ENCODE measurements around the gene MINAR2. TPM values are rescaled to one million over a fixed set of nuclear protein-coding genes. Genes with fewer than 3 reads are reported as not detected.

Gene MINAR2
- total and polyA plus RNA-seq, 2 experiments from 2014 or later, result not detected

DNA sequence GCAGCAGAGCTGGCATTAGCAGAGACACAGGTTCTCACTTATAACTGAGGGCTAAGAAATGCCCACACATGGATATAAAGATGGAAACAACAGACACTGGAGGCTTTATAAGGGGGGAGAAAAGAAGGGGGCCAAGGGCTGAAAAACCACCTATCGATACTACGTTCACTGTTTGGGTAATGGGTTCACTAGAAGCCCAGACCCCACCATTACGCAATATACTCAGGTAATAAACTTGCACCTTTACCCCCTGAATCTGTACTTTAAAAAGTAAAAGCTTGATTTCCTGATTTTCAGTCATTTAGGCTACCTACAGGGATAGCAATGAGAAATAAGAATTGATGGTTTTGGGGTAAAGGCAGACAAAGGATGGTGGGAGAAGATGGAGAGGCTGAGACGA, 1.9 kb upstream of the MINAR2 start:
- Mint-ChIP-seq H3K4me3 (no peak overlapping the region), H3K9me3 (no peaks in the 10 kb centered on the region), H3K27ac (no peak overlapping the region), H3K36me3 (ENCODE audit: low read depth) (no peaks in the 10 kb centered on the region), H3K27me3 (ENCODE audit: insufficient read depth, low read depth, poor library complexity) (peaks cover 3% of the 10 kb centered on the region), H3K4me1 (peaks cover 11% of the 10 kb centered on the region)
- Histone ChIP-seq H3K27ac (ENCODE audit: low read depth) (no peak overlapping the region), H3K4me1 (ENCODE audit: insufficient read depth) (0 out of 2 replicates have a peak, but pooled peaks cover 3% of the 10 kb centered on the region), H3K9me2 (ENCODE audit: insufficient read depth) (no peaks in the 10 kb centered on the region; the same call in 1 of the 2 replicates), H3K4me2 (no peak overlapping the region), H3F3A (replicated peaks; ENCODE audit: low read depth) (no peaks in the 10 kb centered on the region), H4K20me1 (replicated peaks; ENCODE audit: insufficient read depth) (no peaks in the 10 kb centered on the region), H3K36me3 (ENCODE audit: insufficient read depth) (no peaks in the 10 kb centered on the region), H3K4me3 (no peak overlapping the region), H2AFZ (no peak overlapping the region), H3K27me3 (ENCODE audit: insufficient read depth) (no peaks in the 10 kb centered on the region), H3K79me2 (replicated peaks; ENCODE audit: insufficient read depth) (no peaks in the 10 kb centered on the region)
- no peak for ATAC-seq
- no peak for DNase-seq (ENCODE audit: low spot score)
- TF ChIP-seq CREB1 (CRISPR knock-in tag; IDR thresholded peaks at IDR 0.05; ENCODE audit: low read depth), result no peak
- no peak for TF ChIP-seq JUNB (IDR thresholded peaks at IDR 0.05; ENCODE audit: unreplicated experiment)
- TF ChIP-seq, protein P1, sequence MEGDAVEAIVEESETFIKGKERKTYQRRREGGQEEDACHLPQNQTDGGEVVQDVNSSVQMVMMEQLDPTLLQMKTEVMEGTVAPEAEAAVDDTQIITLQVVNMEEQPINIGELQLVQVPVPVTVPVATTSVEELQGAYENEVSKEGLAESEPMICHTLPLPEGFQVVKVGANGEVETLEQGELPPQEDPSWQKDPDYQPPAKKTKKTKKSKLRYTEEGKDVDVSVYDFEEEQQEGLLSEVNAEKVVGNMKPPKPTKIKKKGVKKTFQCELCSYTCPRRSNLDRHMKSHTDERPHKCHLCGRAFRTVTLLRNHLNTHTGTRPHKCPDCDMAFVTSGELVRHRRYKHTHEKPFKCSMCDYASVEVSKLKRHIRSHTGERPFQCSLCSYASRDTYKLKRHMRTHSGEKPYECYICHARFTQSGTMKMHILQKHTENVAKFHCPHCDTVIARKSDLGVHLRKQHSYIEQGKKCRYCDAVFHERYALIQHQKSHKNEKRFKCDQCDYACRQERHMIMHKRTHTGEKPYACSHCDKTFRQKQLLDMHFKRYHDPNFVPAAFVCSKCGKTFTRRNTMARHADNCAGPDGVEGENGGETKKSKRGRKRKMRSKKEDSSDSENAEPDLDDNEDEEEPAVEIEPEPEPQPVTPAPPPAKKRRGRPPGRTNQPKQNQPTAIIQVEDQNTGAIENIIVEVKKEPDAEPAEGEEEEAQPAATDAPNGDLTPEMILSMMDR (conservative IDR thresholded peaks at IDR 0.05; ENCODE audit: low read depth in 2 of 2), result no peak
- no peak for TF ChIP-seq NANOG (IDR thresholded peaks at IDR 0.05; ENCODE audit: borderline replicate concordance)
- TF ChIP-seq EZH2phosphoT487 (IDR thresholded peaks at IDR 0.05; ENCODE audit: unreplicated experiment), result no peak
- TF ChIP-seq POLR2AphosphoS5 (IDR thresholded peaks at IDR 0.05; ENCODE audit: low read depth), result no peak
- TF ChIP-seq ZNF114 (CRISPR knock-in tag; IDR thresholded peaks at IDR 0.05), result no peak
- TF ChIP-seq, protein P2, sequence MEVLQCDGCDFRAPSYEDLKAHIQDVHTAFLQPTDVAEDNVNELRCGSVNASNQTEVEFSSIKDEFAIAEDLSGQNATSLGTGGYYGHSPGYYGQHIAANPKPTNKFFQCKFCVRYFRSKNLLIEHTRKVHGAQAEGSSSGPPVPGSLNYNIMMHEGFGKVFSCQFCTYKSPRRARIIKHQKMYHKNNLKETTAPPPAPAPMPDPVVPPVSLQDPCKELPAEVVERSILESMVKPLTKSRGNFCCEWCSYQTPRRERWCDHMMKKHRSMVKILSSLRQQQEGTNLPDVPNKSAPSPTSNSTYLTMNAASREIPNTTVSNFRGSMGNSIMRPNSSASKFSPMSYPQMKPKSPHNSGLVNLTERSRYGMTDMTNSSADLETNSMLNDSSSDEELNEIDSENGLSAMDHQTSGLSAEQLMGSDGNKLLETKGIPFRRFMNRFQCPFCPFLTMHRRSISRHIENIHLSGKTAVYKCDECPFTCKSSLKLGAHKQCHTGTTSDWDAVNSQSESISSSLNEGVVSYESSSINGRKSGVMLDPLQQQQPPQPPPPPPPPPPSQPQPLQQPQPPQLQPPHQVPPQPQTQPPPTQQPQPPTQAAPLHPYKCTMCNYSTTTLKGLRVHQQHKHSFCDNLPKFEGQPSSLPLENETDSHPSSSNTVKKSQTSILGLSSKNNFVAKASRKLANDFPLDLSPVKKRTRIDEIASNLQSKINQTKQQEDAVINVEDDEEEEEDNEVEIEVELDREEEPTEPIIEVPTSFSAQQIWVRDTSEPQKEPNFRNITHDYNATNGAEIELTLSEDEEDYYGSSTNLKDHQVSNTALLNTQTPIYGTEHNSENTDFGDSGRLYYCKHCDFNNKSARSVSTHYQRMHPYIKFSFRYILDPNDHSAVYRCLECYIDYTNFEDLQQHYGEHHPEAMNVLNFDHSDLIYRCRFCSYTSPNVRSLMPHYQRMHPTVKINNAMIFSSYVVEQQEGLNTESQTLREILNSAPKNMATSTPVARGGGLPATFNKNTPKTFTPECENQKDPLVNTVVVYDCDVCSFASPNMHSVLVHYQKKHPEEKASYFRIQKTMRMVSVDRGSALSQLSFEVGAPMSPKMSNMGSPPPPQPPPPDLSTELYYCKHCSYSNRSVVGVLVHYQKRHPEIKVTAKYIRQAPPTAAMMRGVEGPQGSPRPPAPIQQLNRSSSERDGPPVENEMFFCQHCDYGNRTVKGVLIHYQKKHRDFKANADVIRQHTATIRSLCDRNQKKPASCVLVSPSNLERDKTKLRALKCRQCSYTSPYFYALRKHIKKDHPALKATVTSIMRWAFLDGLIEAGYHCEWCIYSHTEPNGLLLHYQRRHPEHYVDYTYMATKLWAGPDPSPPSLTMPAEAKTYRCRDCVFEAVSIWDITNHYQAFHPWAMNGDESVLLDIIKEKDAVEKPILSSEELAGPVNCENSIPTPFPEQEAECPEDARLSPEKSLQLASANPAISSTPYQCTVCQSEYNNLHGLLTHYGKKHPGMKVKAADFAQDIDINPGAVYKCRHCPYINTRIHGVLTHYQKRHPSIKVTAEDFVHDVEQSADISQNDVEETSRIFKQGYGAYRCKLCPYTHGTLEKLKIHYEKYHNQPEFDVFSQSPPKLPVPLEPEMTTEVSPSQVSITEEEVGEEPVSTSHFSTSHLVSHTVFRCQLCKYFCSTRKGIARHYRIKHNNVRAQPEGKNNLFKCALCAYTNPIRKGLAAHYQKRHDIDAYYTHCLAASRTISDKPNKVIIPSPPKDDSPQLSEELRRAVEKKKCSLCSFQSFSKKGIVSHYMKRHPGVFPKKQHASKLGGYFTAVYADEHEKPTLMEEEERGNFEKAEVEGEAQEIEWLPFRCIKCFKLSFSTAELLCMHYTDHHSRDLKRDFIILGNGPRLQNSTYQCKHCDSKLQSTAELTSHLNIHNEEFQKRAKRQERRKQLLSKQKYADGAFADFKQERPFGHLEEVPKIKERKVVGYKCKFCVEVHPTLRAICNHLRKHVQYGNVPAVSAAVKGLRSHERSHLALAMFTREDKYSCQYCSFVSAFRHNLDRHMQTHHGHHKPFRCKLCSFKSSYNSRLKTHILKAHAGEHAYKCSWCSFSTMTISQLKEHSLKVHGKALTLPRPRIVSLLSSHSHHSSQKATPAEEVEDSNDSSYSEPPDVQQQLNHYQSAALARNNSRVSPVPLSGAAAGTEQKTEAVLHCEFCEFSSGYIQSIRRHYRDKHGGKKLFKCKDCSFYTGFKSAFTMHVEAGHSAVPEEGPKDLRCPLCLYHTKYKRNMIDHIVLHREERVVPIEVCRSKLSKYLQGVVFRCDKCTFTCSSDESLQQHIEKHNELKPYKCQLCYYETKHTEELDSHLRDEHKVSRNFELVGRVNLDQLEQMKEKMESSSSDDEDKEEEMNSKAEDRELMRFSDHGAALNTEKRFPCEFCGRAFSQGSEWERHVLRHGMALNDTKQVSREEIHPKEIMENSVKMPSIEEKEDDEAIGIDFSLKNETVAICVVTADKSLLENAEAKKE (CRISPR knock-in tag; IDR thresholded peaks at IDR 0.05), result no peak
- TF ChIP-seq ZNF331 (CRISPR knock-in tag; IDR thresholded peaks at IDR 0.05; ENCODE audit: low read depth), result no peak
- no peak for TF ChIP-seq STAT1 (IDR thresholded peaks at IDR 0.05; ENCODE audit: unreplicated experiment)
- TF ChIP-seq, protein P3, sequence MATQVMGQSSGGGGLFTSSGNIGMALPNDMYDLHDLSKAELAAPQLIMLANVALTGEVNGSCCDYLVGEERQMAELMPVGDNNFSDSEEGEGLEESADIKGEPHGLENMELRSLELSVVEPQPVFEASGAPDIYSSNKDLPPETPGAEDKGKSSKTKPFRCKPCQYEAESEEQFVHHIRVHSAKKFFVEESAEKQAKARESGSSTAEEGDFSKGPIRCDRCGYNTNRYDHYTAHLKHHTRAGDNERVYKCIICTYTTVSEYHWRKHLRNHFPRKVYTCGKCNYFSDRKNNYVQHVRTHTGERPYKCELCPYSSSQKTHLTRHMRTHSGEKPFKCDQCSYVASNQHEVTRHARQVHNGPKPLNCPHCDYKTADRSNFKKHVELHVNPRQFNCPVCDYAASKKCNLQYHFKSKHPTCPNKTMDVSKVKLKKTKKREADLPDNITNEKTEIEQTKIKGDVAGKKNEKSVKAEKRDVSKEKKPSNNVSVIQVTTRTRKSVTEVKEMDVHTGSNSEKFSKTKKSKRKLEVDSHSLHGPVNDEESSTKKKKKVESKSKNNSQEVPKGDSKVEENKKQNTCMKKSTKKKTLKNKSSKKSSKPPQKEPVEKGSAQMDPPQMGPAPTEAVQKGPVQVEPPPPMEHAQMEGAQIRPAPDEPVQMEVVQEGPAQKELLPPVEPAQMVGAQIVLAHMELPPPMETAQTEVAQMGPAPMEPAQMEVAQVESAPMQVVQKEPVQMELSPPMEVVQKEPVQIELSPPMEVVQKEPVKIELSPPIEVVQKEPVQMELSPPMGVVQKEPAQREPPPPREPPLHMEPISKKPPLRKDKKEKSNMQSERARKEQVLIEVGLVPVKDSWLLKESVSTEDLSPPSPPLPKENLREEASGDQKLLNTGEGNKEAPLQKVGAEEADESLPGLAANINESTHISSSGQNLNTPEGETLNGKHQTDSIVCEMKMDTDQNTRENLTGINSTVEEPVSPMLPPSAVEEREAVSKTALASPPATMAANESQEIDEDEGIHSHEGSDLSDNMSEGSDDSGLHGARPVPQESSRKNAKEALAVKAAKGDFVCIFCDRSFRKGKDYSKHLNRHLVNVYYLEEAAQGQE (IDR thresholded peaks at IDR 0.05; ENCODE audit: unreplicated experiment), result no peak
- TF ChIP-seq, protein P4, sequence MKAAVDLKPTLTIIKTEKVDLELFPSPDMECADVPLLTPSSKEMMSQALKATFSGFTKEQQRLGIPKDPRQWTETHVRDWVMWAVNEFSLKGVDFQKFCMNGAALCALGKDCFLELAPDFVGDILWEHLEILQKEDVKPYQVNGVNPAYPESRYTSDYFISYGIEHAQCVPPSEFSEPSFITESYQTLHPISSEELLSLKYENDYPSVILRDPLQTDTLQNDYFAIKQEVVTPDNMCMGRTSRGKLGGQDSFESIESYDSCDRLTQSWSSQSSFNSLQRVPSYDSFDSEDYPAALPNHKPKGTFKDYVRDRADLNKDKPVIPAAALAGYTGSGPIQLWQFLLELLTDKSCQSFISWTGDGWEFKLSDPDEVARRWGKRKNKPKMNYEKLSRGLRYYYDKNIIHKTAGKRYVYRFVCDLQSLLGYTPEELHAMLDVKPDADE (IDR thresholded peaks at IDR 0.05), result no peak
- no peak for TF ChIP-seq EZH2 (IDR thresholded peaks at IDR 0.05; ENCODE audit: low read depth, unreplicated experiment)

All from GM23338 (cell line).